ENCODE measurements around the gene CFH. TPM values are rescaled to one million over a fixed set of nuclear protein-coding genes. Genes with fewer than 3 reads are reported as not detected.
"Not testable (repeated sequence)": the region's sequence is repeated elsewhere in the genome, so short reads cannot be mapped to it uniquely, and the experiment has no call there.

CFH gene
- total and polyA plus RNA-seq, 8 donors, result 3.3 to 25.7 (median 7.4) TPM

- H3K9me3 ChIP-seq; FAIRE-seq; H3K36me3 ChIP-seq; DNase-seq; intact Hi-C loops (cut with DNase I); H3K27ac ChIP-seq; H3K4me1 ChIP-seq; ATAC-seq; H3K27me3 ChIP-seq; H3K4me3 ChIP-seq: not testable (repeated sequence)
- WGBS, 2 donors, result 71 to 88% methylated on average over 4 of the region's 4 CpGs
These were observed 118.0 kb downstream of the CFH start for GRCh38 chr1:196769823-196770222.

GRCh38 chr1:196773713-196774112 is 121.9 kb downstream of the CFH start:
- Histone ChIP-seq H3K27me3 (no peaks in the 10 kb centered on the region), H3K36me3 (no peaks in the 10 kb centered on the region), H3K4me1 (no peaks in the 10 kb centered on the region), H3K9me3 (no peaks in the 10 kb centered on the region), H3K4me3 (no peak overlapping the region), H3K27ac (no peak overlapping the region)
- FAIRE-seq, result no peak
- WGBS, 2 donors, result 72 to 97% methylated on average over 1 of the region's 1 CpG
- no peak for DNase-seq
- ATAC-seq, result no peak
- TF ChIP-seq, protein P1, sequence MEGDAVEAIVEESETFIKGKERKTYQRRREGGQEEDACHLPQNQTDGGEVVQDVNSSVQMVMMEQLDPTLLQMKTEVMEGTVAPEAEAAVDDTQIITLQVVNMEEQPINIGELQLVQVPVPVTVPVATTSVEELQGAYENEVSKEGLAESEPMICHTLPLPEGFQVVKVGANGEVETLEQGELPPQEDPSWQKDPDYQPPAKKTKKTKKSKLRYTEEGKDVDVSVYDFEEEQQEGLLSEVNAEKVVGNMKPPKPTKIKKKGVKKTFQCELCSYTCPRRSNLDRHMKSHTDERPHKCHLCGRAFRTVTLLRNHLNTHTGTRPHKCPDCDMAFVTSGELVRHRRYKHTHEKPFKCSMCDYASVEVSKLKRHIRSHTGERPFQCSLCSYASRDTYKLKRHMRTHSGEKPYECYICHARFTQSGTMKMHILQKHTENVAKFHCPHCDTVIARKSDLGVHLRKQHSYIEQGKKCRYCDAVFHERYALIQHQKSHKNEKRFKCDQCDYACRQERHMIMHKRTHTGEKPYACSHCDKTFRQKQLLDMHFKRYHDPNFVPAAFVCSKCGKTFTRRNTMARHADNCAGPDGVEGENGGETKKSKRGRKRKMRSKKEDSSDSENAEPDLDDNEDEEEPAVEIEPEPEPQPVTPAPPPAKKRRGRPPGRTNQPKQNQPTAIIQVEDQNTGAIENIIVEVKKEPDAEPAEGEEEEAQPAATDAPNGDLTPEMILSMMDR (IDR thresholded peaks at IDR 0.05), result no peak
- intact Hi-C loops (cut with DNase I), result no loop called here

GRCh38 chr1:196774175-196774574 is 122.3 kb downstream of the CFH start:
- no peak for ATAC-seq
- Histone ChIP-seq H3K4me1 (no peaks in the 10 kb centered on the region), H3K27me3 (no peaks in the 10 kb centered on the region), H3K27ac (no peak overlapping the region), H3K36me3 (no peaks in the 10 kb centered on the region), H3K4me3 (no peak overlapping the region), H3K9me3 (no peaks in the 10 kb centered on the region)
- no peak for DNase-seq
- TF ChIP-seq, protein P1 (IDR thresholded peaks at IDR 0.05), result no peak
- no peak for FAIRE-seq
- intact Hi-C loops (cut with DNase I), result no loop called here
- 29 to 47% methylated on average over 2 of the region's 2 CpGs for WGBS, 2 donors

DNA sequence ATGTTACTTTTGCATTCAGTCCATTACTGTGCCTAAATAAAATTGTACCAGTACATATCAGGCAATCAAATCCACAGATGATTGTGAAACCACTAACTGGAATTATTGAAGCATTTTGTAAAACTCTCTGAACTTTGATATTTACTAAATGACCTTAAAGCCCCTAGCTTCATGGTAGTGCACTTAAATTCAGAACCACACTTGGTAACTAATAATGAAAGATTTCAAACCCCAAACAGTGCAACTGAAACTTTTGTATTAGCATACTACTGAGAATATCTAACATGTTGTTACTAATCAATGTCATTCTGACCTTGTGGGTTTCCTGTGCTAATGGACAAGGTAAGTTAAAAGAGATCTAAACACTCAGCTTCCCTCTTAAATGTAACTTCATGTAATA is 122.8 kb downstream of the CFH start, which contains the start of gene CFHR3:
Gene CFHR3 (plus strand): TSS at position 238 of the 400 bp plus-strand sequence. CDS start 47 bp downstream, at position 285.
- ATAC-seq, result no peak
- DNase-seq, result no peak
- FAIRE-seq, result no peak
- Histone ChIP-seq H3K4me1 (no peaks in the 10 kb centered on the region), H3K27me3 (no peaks in the 10 kb centered on the region), H3K27ac (no peak within 1 kb of the TSS), H3K36me3 (no peaks in the 10 kb centered on the region), H3K4me3 (no peak within 1 kb of the TSS), H3K9me3 (no peaks in the 10 kb centered on the region)
- TF ChIP-seq, protein P1 (IDR thresholded peaks at IDR 0.05), result no peak
- intact Hi-C loops (cut with DNase I), result no loop called here

DNA sequence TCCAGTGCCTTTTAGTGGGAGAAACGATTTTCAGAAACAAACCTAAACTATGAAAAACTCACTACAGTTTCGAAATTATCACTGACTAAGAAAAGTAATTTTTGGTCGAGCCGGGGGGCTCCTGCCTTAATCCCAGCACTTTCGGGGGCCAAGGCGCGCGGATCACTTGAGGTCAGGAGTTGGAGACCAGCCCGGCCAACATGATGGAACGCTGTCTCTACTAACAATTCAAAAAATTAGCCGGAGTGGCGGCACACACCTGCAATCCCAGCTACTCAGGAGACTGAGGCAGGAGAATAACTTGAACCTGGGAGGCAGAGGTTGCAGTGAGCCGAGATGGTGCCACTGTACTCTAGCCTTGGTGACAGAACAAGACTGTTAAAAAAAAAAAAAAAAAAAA is 125.8 kb downstream of the CFH start:
- no peaks in the 10 kb centered on the region for H3K4me1 ChIP-seq
- H3K4me3 ChIP-seq, result no peak overlapping the region
- H3K9me3 ChIP-seq, result no peaks in the 10 kb centered on the region
- no peaks in the 10 kb centered on the region for H3K36me3 ChIP-seq
- TF ChIP-seq, protein P1 (IDR thresholded peaks at IDR 0.05), result no peak
- intact Hi-C loops (cut with DNase I), result no loop called here
- WGBS, 2 donors, result 71 to 84% methylated on average over 13 of the region's 13 CpGs
- FAIRE-seq, result no peak
- no peak overlapping the region for H3K27ac ChIP-seq
- no peaks in the 10 kb centered on the region for H3K27me3 ChIP-seq
- DNase-seq, result no peak
- no peak for ATAC-seq
